HUES64 (cell line): ENCODE data around the gene GRHL1.
"Not testable (repeated sequence)": the region's sequence is repeated elsewhere in the genome, so short reads cannot be mapped to it uniquely, and the experiment has no call there.

Experiments
- H3K27ac ChIP-seq: 2 replicates; pipeline ENCODE4 v1.7.0; 2013; ENCODE audit warnings: low read depth, low read length, inconsistent platforms
- H3K27me3 ChIP-seq: 2 replicates; pipeline ENCODE4 v1.6.1; 2013; ENCODE audit warnings: mild to moderate bottlenecking, low read length; ENCODE audit not compliant: insufficient read depth
- H3K36me3 ChIP-seq: 2 replicates; pipeline ENCODE4 v1.6.1; 2013; ENCODE audit warnings: mild to moderate bottlenecking, low read length; ENCODE audit not compliant: insufficient read depth
- H3K4me1 ChIP-seq: 2 replicates; pipeline ENCODE4 v1.6.1; 2013; ENCODE audit warnings: mild to moderate bottlenecking, low read length, moderate library complexity; ENCODE audit not compliant: insufficient read depth
- H3K4me3 ChIP-seq: 2 replicates; pipeline ENCODE4 v1.5.1; 2013; ENCODE audit warnings: mild to moderate bottlenecking, low read length, moderate library complexity
- H3K9ac ChIP-seq: 2 replicates; pipeline ENCODE4 v1.6.1; 2013; ENCODE audit warnings: mild to moderate bottlenecking, low read depth, low read length
- H3K9me3 ChIP-seq: 2 replicates; pipeline ENCODE4 v1.6.1; 2013; ENCODE audit warnings: low read depth, low read length; ENCODE audit not compliant: insufficient read depth
- WGBS: fragments of 150-250, 120-280 bp; methylation state at CpG from one replicate; pipeline ENCODE4 v1.1.7; 2013; ENCODE audit warnings: missing lambda C conversion rate; 5-methylcytosine and 5-hydroxymethylcytosine counted together

GRHL1 gene

GRCh38 chr2:9927020-9927419, 24.5 kb upstream of the GRHL1 start:
- H3K27ac ChIP-seq, H3K4me1 ChIP-seq, H3K9me3 ChIP-seq, H3K9ac ChIP-seq, H3K4me3 ChIP-seq, H3K27me3 ChIP-seq: not testable (repeated sequence)
- peaks cover 29% of the 10 kb centered on the region for H3K36me3 ChIP-seq
- 100% methylated on average over 1 of the region's 2 CpGs for WGBS

- no peaks in the 10 kb centered on the region for H3K9me3 ChIP-seq
- 96% methylated on average over 4 of the region's 4 CpGs for WGBS
- H3K27ac ChIP-seq = no peak overlapping the region
- H3K9ac ChIP-seq = no peak overlapping the region
- no peak overlapping the region for H3K4me3 ChIP-seq
- H3K4me1 ChIP-seq = peaks cover 15% of the 10 kb centered on the region
- H3K36me3 ChIP-seq = peaks cover 40% of the 10 kb centered on the region
- H3K27me3 ChIP-seq = no peaks in the 10 kb centered on the region
Observed at GRCh38 chr2:9937258-9937657, 14.2 kb upstream of the GRHL1 start.

- 90% methylated on average over 9 of the region's 9 CpGs for WGBS
- Histone ChIP-seq H3K27ac (no peak overlapping the region), H3K4me1 (peaks cover 15% of the 10 kb centered on the region), H3K4me3 (no peak overlapping the region), H3K9me3 (no peaks in the 10 kb centered on the region), H3K27me3 (no peaks in the 10 kb centered on the region), H3K36me3 (peaks cover 33% of the 10 kb centered on the region), H3K9ac (no peak overlapping the region)
Observed at GRCh38 chr2:9937968-9938367, 13.5 kb upstream of the GRHL1 start.

- WGBS = 83% methylated on average over 8 of the region's 9 CpGs
- no peaks in the 10 kb centered on the region for H3K27me3 ChIP-seq
- peaks cover 16% of the 10 kb centered on the region for H3K36me3 ChIP-seq
- peaks cover 15% of the 10 kb centered on the region for H3K4me1 ChIP-seq
- H3K4me3 ChIP-seq = no peak overlapping the region
- H3K9me3 ChIP-seq = no peaks in the 10 kb centered on the region
- no peak overlapping the region for H3K27ac ChIP-seq
- H3K9ac ChIP-seq = no peak overlapping the region
Observed at GRCh38 chr2:9939587-9940485, 11.7 kb upstream of the GRHL1 start.

GRCh38 chr2:9941196-9941995, 10.1 kb upstream of the GRHL1 start:
- H3K9ac ChIP-seq = no peak overlapping the region
- H3K9me3 ChIP-seq = no peaks in the 10 kb centered on the region
- 74% methylated on average over 13 of the region's 13 CpGs for WGBS
- no peak overlapping the region for H3K4me3 ChIP-seq
- peaks cover 5% of the 10 kb centered on the region; the same call in 1 of the 2 replicates for H3K36me3 ChIP-seq
- no peaks in the 10 kb centered on the region for H3K27me3 ChIP-seq
- H3K4me1 ChIP-seq = peaks cover 15% of the 10 kb centered on the region
- H3K27ac ChIP-seq = no peak overlapping the region

GRCh38 chr2:9941996-9942390, 9.5 kb upstream of the GRHL1 start:
- no peak overlapping the region for H3K27ac ChIP-seq
- 79% methylated on average over 6 of the region's 6 CpGs for WGBS
- H3K27me3 ChIP-seq = peaks cover under 1% of the 10 kb centered on the region; the same call in 1 of the 2 replicates
- H3K4me3 ChIP-seq = no peak overlapping the region
- no peak overlapping the region for H3K9ac ChIP-seq
- peaks cover 15% of the 10 kb centered on the region for H3K4me1 ChIP-seq
- no peaks in the 10 kb centered on the region for H3K36me3 ChIP-seq
- no peaks in the 10 kb centered on the region for H3K9me3 ChIP-seq

- Histone ChIP-seq H3K9ac (no peak overlapping the region), H3K9me3 (no peaks in the 10 kb centered on the region), H3K4me3 (no peak overlapping the region), H3K4me1 (peaks cover 15% of the 10 kb centered on the region), H3K27me3 (peaks cover 8% of the 10 kb centered on the region), H3K27ac (no peak overlapping the region), H3K36me3 (no peaks in the 10 kb centered on the region)
- 85% methylated on average over 3 of the region's 3 CpGs for WGBS
Observed at GRCh38 chr2:9944330-9944758, 7.1 kb upstream of the GRHL1 start.

GRCh38 chr2:9945596-9945995, 5.9 kb upstream of the GRHL1 start:
- peaks cover 6% of the 10 kb centered on the region for H3K4me1 ChIP-seq
- WGBS = 91% methylated on average over 7 of the region's 7 CpGs
- no peak overlapping the region for H3K4me3 ChIP-seq
- no peak overlapping the region for H3K27ac ChIP-seq
- H3K36me3 ChIP-seq = no peaks in the 10 kb centered on the region
- no peaks in the 10 kb centered on the region for H3K9me3 ChIP-seq
- no peak overlapping the region for H3K9ac ChIP-seq
- peaks cover 21% of the 10 kb centered on the region for H3K27me3 ChIP-seq

- H3K4me3 ChIP-seq = no peak overlapping the region
- 81% methylated on average over 7 of the region's 7 CpGs for WGBS
- H3K27me3 ChIP-seq = peaks cover 25% of the 10 kb centered on the region
- no peak overlapping the region for H3K9ac ChIP-seq
- no peaks in the 10 kb centered on the region for H3K36me3 ChIP-seq
- H3K4me1 ChIP-seq = peaks cover 5% of the 10 kb centered on the region
- no peaks in the 10 kb centered on the region for H3K9me3 ChIP-seq
- H3K27ac ChIP-seq = no peak overlapping the region
Observed at GRCh38 chr2:9946076-9946475, 5.4 kb upstream of the GRHL1 start.

- Histone ChIP-seq H3K4me3 (no peak overlapping the region), H3K9ac (no peak overlapping the region), H3K36me3 (no peaks in the 10 kb centered on the region), H3K9me3 (no peaks in the 10 kb centered on the region), H3K27me3 (peaks cover 26% of the 10 kb centered on the region), H3K27ac (no peak overlapping the region), H3K4me1 (no peaks in the 10 kb centered on the region)
- 94% methylated on average over 5 of the region's 5 CpGs for WGBS
Observed at GRCh38 chr2:9946818-9947217, 4.7 kb upstream of the GRHL1 start.

- Histone ChIP-seq H3K9ac (no peak overlapping the region), H3K36me3 (no peaks in the 10 kb centered on the region), H3K27me3 (peaks cover 45% of the 10 kb centered on the region), H3K9me3 (no peaks in the 10 kb centered on the region), H3K4me3 (no peak overlapping the region), H3K27ac (no peak overlapping the region), H3K4me1 (no peaks in the 10 kb centered on the region)
- WGBS = 78% methylated on average over 5 of the region's 6 CpGs
Observed at GRCh38 chr2:9948721-9949120, 2.8 kb upstream of the GRHL1 start.
